GM12873 (cell line): Measurements from ENCODE around the gene ZNF726.

Source experiments
- TF ChIP-seq, protein P1 (sequence below): IDR thresholded peaks from 2 replicates; pipeline ENCODE4 v1.5.1; 2012; ENCODE audit warnings: low read depth, mild to moderate bottlenecking, moderate library complexity, low read length, control low read depth; ENCODE audit not compliant: insufficient read depth; ENCODE audit errors: missing control alignments

The ZNF726 gene

DNA sequence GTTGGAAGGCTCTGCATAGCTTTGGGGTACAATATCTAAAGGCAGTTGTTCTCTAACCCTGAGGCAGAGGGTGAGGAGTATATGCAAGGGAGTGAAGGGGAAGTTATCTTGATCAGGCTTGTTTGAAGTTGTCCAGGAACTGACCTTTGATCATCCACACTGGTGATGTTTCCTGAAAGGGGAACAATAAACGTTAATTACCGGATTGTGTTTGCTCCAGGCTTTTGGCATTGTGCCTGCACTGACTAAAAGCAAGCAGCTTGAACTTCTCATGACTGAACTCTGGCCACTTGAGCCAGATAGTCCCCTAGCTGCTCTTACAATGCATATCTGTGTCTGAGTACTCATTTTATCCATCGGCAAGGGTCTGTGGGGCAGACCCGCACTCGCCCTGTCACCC lies 27.0 kb upstream of the ZNF726 start:
- TF ChIP-seq, protein P1, sequence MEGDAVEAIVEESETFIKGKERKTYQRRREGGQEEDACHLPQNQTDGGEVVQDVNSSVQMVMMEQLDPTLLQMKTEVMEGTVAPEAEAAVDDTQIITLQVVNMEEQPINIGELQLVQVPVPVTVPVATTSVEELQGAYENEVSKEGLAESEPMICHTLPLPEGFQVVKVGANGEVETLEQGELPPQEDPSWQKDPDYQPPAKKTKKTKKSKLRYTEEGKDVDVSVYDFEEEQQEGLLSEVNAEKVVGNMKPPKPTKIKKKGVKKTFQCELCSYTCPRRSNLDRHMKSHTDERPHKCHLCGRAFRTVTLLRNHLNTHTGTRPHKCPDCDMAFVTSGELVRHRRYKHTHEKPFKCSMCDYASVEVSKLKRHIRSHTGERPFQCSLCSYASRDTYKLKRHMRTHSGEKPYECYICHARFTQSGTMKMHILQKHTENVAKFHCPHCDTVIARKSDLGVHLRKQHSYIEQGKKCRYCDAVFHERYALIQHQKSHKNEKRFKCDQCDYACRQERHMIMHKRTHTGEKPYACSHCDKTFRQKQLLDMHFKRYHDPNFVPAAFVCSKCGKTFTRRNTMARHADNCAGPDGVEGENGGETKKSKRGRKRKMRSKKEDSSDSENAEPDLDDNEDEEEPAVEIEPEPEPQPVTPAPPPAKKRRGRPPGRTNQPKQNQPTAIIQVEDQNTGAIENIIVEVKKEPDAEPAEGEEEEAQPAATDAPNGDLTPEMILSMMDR: no peak

DNA sequence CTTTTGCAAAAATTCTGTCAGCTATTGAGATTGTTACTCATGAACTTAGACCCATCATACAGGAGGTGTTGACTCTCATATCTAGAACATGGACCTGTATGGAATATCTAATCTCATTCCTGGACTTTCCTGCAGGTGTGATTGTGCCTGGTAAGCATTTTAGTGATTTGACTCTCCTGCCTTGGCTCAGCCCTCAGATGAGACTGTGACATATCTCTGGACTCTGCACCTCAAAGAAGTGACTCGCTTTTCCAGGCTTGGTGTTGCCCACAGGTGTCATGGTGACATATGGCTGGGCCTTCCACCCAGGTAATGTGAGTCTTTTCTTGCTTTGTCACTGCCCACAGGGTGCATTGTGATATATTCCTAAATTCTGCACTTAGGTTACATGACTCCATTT lies 17.8 kb upstream of the ZNF726 start:
- TF ChIP-seq, protein P1: no peak

DNA sequence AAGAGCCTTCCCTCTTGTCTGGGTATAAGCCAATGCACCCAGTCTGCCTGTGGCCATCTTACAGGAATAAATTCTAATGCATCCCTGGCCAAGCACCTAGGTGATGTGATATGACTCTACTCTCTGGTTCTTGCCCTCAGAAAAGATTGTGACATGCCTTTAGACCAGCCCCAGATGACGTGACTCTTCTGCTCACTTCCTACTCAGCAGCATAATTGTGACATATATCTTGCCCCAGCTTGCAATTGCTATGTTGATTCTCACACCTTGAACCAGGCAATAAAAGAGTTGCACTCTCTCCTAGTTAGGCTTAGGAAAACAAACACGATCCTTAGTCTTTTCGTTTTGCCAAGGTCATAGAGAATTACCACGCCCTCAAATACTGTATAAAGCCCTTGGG lies 13.3 kb upstream of the ZNF726 start:
- TF ChIP-seq, protein P1: no peak

DNA sequence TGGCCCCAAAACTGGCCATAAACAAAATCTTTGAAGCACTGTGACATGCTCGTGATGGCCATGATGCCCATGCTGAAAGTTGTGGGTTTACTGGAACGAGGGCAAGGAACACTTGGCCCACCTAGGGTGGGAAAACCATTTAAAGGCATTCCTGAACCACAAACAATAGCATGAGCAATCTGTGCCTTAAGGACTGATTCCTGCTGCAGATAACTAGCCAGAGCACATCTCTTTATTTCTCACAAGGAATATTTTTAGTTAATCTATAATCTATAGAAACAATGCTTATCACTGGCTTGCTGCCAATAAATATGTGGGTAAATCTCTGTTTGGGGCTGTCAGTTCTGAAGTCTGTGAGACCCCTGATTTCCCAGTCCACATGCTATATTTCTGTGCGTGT lies 10.3 kb upstream of the ZNF726 start:
- TF ChIP-seq, protein P1: no peak

DNA sequence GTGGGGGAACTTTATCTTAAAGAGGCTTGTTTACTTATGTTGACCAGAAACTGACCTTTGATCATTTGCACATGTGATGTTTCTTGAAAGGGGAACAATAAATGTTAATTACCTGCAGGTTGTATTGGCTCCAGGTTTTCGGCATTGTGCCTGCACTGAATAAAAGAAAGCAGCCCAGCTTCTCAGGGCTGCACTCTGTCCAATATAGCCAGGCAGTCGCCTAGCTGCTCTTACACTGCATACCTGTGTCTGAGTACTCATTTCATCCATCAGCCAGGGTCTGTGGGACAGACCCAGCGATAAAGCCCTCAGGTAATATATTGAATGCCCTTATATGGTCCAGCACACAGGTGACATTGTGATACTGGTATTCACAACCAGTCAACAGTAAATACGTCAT lies 8.9 kb upstream of the ZNF726 start:
- TF ChIP-seq, protein P1: no peak

DNA sequence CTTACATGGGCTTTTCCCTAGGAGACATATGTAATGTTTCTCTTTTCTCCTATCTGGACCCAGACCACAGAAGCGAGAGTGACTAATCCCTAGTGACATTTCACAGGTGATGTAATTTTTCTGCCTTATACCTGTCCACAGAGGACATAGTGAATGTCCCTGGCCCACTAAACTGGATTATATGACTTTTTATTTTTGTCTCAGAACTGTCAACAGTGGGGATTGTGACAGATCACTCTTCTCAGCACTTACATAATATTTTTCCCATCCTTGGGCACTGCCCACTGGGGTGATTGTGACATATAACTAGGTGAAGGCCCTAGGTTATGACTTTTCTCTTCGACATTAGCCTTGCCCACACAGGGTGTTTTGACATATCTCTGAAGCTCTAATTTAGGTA lies 7.9 kb upstream of the ZNF726 start:
- TF ChIP-seq, protein P1: no peak

DNA sequence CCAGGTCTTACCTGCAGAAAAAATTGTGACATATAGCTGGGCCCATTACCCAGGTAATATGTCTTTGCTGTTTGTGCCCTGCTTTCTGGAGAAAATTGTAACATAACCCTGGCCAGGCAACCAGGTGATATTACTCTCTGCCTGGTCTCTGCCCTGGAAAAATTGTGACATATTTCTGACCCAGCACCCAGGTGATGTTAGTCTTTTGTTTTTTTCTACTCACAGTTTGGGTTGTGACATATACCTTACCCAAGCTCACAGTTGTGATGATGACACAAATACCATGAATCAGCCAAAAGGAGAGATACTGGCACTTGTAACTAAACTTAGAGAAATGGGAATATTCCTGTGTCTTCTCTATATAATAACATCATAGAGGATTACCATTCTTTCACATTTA lies 6.5 kb upstream of the ZNF726 start:
- TF ChIP-seq, protein P1: no peak
